GM18951 (cell line): ENCODE data around the gene RHAG.
"Not testable (repeated sequence)": the region's sequence is repeated elsewhere in the genome, so short reads cannot be mapped to it uniquely, and the experiment has no call there.

Source experiments
- POLR2A ChIP-seq: IDR thresholded peaks from 4 replicates; pipeline ENCODE4 v1.6.1; 2011; ENCODE audit warnings: mild to moderate bottlenecking; ENCODE audit not compliant: insufficient read length, insufficient read depth; ENCODE audit errors: extremely low read depth
- in situ Hi-C: fragments of 300-500 bp; cut with MboI; formaldehyde crosslinking; loops from one replicate; pipeline ENCODE4 v1.12.0; 2022; ENCODE audit warnings: low sequenced_read_pairs, mixed read lengths, inconsistent platforms; ENCODE audit not compliant: unreplicated experiment

The RHAG gene

DNA sequence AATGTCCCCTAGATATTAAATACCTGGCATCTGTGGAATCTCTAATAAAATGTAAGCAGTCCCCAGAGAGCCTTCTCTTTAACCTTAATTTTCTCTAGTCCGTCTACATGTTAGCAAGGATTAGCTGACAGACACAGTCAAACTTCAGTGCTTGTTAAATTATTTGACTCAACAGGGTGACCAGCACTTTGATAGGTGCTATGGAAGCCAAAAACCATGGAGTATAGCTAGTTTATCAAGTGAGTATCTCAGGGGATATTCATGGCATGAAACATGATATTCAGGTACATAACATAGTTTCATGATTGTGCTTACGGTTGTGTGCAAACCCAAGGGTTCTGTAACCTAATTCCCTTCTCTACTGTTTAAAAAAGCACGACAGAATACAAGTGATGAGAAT is 3.9 kb downstream of the RHAG start:
- in situ Hi-C loops: no loop called here
- no peak for TF ChIP-seq POLR2A

DNA sequence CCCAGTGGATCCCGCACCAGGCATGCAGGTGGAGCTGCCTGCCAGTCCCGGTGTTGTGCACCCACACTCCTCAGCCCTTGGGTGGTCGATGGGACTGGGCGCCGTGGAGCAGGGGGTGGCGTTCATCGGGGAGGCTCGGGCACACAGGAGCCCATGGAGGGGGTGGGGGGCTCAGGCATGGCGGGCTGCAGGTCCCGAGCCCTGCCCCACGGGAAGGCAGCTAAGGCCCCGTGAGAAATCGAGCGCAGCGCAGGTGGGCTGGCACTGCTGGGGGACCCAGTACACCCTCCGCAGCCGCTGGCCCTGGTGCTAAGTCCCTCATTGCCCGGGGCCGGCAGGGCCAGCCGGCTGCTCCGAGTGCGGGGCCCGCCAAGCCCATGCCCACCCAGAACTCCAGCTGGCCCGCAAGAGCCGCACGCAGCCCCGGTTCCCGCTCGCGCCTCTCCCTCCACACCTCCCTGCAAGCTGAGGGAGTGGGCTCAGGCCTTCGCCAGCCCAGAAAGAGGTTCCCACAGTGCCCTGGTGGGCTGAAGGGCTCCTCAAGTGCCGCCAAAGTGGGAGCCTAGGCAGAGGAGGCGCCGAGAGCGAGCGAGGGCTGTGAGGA is 7.1 kb downstream of the RHAG start:
- in situ Hi-C loops: not testable (repeated sequence)

DNA sequence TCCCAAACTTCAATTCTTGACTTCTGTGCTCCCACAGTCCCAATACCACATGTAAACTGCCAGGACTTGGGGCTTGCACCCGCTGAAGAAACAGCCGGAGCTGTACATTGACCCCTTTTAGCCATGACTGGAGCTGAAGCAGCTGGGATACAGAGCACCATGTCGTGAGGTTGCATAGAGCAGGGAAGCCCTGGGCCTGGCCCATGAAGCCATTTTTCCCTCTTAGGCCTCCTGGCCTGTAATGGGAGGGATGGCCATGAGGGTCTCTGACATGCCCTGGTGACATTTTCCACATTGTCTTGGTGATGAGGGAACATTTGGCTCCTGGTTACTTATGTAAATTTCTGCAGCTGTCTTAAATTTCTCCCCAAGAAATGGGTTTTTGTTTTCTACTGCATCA is 9.8 kb downstream of the RHAG start:
- in situ Hi-C loops: no loop called here
- TF ChIP-seq POLR2A: no peak

DNA sequence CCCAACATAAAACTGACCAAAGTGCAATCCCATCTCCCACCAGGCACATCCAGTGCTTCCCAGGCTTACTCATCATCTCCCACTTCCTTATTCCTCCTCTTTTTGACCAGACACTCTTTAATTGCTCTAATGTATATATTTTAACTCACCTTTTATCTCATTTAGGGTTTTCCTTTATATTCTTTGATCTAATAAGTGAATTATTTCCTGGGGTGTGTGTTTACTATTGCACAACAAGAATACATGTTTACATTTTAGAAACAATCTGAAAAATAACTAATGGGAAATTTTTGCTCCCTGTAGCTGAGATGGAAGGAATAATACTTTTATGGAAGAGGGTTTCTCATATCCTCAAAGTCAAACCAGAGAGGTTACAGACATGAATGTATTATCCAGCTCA is 18.4 kb downstream of the RHAG start:
- in situ Hi-C loops: no loop called here
- no peak for TF ChIP-seq POLR2A

DNA sequence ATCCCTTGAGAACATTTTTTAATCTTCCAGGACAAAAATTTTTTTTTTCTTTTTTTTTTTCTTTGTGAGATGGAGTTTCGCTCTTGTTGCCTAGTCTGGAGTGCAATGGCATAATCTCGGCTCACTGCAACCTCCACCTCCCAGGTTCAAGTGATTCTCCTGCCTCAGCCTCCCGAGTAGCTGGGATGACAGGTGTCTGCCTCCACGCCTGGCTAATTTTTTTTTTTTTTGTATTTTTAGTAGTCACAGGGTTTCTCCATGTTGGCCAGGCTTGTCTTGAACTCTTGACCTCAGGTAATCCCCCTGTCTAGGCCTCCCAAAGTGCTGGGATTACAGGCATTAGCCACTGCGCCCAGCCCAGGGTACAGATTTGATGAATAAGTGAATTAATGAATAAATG is 22.5 kb downstream of the RHAG start:
- in situ Hi-C loops: not testable (repeated sequence)

DNA sequence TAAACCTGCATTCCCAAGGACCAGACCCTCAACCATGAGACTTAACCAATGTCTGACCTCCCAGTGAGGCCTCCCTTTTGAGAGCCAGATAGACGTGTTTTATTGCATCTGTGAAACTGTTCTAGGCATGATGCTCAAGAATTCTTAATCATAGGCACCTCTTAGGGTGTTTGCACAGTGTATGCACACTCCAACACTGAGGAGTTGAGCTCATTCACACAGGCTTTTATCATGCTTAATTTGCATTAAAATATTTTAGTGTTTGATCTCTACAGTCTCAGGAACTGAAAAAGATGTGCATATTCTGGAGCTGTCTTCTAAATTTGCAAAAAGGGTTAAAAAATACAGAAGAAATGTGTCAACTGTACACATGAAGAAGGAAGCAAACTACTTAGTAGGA is 27.4 kb downstream of the RHAG start:
- in situ Hi-C loops: no loop called here
- TF ChIP-seq POLR2A: no peak

DNA sequence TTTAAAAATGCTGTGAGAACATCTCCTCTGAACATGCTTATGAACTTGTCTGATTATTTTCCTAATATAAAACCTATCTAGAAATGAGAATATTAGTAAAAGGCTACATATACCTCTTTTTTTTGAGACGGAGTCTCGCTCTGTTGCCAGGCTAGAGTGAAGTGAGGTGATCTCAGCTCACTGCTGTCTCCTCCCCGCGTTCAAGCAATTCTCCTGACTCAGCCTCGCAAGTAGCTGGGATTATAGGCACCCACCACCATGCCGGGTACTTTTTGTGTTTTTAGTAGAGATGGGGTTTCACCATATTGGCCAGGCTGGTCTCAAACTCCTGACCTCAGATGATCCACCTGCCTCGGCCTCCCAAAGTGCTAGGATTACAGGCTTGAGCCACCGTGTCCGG is 28.4 kb downstream of the RHAG start:
- in situ Hi-C loops: not testable (repeated sequence)

DNA sequence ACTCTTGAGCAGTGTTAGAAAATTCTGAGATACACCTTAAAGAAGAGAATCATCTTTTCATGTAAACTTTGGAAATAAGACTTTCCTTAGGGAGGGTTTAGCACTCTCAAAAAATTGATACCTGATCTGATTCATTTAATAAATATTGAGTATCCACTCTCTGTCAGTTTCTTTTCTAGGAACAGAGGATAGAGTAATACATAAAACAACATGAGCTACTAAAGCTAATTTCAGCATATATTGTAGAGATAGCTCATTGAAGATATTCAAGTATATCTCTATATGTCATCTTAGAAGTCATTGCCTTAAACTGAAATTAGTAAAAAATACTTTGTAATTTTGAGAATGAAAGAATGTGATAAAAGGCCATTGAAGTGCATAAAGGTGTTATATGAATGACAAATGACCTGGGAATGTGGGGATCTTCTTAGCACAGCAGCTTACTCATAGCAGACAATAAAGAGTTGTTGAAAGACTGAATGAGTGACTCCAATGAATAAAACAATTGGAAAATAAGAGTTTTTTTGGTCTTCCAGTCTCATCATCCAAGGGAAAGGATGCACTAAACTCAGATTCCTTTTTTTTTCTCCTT is 29.2 kb downstream of the RHAG start:
- no peak for TF ChIP-seq POLR2A
- in situ Hi-C loops: no loop called here

DNA sequence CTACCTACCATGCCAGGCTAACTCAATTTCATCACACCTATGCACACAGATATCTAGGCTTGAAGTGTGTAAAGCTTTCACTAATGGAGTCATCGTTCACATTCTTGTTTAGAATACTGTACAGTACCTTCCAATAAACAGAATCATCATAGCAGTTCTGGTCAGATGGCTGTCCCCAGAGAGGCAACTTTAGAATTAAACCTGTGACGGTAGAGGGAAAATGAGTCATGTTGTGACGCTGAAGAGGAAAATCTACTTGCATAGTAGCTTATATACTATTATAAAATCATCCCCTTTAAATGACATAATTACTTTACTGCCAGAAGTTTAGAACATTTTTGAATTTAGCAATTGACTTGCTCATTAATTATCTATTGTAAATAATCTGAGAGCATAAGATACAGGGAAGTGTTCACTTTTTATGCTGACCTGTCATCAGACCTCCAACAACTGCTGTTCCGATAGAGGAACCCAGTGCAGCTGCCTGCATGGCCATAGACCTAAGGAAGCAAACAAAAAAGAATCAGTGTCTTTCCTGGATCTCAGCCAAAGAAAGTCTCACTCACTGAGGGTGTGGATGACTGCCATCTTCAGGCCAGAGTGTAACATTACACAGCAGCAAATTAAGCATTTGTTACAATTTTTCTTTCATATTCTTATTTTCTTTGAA is 29.8 kb downstream of the RHAG start:
- no peak for TF ChIP-seq POLR2A
- in situ Hi-C loops: no loop called here

DNA sequence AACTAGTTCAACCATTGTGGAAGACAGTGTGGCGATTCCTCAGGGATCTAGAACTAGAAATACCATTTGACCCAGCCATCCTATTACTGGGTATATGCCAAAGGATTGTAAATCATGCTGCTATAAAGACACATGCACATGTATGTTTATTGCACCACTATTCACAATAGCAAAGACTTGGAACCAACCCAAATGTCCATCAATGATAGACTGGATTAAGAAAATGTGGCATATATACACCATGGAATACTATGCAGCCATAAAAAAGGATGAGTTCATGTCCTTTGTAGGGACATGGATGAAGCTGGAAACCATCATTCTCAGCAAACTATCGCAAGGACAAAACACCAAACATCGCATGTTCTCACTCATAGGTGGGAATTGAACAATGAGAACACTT is 32.6 kb downstream of the RHAG start:
- in situ Hi-C loops: not testable (repeated sequence)

DNA sequence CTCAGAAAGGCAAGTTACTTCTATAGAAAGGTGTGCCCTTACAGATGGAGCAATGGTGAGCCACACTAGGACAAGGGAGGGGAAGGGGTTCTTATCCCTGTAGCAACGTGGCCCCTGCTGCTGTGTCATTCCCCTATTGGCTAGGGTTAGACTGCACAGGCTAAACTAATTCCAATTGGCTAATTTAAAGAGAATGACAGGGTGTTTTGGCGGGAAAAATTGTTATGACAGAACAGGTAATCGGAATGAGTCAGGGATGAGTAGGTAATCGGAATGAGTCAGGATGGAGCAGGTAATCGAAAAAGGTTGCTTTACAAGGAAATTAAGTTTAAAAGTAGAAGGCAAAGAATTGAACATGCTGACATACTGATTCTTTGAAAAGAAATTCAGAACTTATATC is 49.4 kb downstream of the RHAG start:
- in situ Hi-C loops: not testable (repeated sequence)

DNA sequence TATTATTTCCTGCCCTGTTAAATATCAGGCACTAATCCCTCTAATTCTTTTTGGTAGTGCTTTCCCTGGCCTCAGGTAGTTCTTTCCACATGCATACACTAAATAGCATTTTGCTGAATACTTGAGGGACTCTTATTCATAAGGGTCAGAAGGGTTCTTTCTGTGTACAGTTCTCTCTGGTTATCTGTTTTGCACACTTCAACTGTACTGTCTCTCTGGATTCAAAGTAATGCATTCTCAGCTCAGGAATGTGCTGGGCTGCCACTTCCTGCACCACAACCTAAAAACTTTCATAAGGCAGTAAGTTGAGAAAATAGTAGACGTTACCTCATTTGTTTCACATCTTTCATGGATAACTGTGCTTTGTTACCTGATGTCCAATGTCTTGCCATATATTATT is 54.1 kb downstream of the RHAG start:
- in situ Hi-C loops: no loop called here
- no peak for TF ChIP-seq POLR2A

DNA sequence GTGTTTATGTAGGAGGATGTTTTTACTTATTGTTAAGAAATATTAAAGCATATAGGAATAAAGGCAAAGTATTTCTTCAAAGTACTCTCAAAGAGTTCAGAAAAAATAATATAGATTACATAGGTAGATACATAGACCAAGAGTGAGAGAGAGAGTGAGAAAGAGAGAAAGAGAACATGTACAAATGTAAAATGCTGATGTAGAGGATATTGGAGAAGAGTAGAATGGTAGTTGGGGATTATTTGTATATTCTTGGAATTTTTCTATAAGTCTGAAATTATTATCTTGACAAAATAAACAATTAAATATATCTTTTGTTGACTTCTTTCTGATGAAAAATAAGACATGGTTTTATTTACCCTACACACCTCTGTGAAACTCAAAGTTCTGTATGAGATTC is 57.0 kb downstream of the RHAG start:
- no peak for TF ChIP-seq POLR2A

DNA sequence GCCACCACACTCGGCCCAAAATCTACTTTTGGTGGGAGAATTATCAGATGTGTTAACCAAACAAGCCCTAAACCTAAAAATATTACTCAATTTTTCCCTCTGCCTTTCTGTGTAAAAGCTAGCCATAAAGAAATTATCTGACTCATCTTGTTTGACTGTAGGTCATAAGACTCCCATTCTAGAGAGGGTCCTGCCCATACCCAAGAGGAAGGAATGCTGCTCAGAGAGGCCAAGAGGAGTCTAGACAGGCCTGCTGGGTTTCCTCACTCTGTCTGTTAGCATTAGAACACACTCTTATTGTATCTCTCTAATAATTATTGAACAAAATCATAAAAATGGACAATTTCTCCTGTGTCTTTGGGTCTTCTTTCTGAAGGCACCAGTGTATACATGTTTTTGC is 60.0 kb downstream of the RHAG start:
- no peak for TF ChIP-seq POLR2A
- in situ Hi-C loops: no loop called here

More for the DNA sequence above, 57.0 kb downstream of the RHAG start:
- in situ Hi-C loops: no loop called here
